WI38 (cell line): Measurements from ENCODE around the gene SLC47A2.

Experiments used
- H3K4me3 ChIP-seq: 2 replicates; pipeline ENCODE4 v1.5.1; 2011; ENCODE audit warnings: low read depth, mild to moderate bottlenecking, control low read depth, low read length
- CTCF ChIP-seq: IDR thresholded peaks from 2 replicates; pipeline ENCODE4 v1.5.1; 2012; ENCODE audit warnings: low read depth, mild to moderate bottlenecking, control low read depth, low read length

SLC47A2 gene

DNA sequence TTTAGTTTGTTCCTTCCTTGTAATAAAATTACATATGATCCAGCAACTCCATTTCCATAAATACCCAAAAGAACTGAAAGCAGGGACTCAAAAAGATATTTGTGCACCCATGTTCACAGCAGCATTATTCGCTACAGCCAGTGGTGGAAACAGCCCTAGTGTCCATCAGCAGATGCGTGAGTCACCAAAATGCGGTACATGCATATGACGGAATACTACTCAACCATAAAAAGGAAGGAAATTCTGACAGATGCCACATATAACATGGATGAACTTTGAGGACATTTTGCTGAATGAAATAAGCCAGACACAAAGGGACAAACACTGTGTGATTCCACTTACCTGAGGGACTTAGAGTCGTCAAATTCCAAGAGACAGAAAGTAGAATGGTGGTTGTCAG lies 9.1 kb upstream of the SLC47A2 start:
- TF ChIP-seq CTCF, result no peak
- no peak overlapping the region for H3K4me3 ChIP-seq

DNA sequence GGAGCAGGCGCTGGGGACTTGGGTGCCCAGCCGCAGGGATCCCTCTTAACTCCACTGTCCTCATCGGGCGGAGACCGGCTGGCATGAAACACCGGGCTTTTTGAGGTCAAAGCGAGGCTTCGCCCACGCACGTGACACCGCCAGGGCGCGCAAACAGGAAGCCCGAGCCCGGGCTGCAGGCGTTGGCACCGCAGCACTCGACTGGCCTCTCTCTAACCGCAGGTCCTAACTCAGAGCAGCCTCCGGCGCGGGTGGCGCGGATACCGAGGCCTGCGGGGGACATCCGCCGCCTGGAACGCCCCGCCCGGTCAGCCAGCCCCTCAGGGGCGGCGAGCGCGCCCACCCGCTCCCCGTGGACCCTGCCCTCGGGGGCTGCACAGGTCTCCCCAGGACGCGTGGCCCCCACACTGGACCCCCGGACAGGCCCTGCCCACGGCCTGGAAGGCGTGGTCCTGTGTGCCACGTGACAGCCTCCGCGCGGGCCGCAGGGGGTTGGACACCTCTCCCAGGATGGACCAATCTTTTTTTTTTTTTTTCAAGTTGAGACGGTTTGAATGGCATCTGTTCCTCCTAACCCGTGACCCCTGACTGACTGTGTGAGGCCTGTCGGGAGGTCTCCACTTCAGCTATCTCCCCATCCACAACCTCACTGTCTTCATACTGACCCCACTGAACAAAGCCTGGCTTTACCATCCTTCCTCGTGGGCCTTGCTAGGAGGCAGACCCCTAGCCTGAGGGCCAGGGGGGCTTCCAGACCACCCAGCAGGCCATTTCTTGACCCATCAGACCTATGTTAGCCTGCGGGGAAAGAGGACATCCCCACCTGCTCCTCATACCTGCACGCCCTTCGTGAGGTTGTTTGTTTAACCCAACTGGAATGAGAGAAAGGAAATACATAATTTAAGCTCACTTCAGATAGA lies 8.4 kb upstream of the SLC47A2 start:
- no peak for TF ChIP-seq CTCF
- no peak overlapping the region for H3K4me3 ChIP-seq

DNA sequence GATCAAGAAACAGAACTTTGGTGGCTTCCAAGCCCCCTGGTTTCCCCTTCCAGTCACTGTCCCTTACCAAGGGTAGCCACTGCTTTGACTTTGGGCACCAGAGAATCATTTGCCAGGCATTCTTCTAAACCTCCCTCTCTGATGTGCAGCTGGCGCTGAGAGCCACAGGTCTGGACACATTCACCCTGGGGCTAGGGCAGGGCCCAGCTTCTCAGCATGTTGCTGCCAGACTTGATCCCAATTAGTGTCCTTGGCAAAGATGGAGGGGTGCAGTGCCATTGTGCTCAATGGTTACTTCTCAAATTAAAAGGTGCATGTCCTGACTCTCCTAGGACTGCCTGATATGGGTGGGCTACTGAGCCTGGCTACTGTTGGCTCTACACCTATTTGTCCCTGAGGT lies 7.6 kb upstream of the SLC47A2 start:
- no peak for TF ChIP-seq CTCF
- H3K4me3 ChIP-seq, result no peak overlapping the region

- H3K4me3 ChIP-seq, result no peak overlapping the region
- TF ChIP-seq CTCF, result no peak
These were observed 4.4 kb upstream of the SLC47A2 start for GRCh38 chr17:19720631-19721426.

GRCh38 chr17:19720210-19720475 lies 3.8 kb upstream of the SLC47A2 start:
- TF ChIP-seq CTCF, result no peak
- H3K4me3 ChIP-seq, result no peak overlapping the region

DNA sequence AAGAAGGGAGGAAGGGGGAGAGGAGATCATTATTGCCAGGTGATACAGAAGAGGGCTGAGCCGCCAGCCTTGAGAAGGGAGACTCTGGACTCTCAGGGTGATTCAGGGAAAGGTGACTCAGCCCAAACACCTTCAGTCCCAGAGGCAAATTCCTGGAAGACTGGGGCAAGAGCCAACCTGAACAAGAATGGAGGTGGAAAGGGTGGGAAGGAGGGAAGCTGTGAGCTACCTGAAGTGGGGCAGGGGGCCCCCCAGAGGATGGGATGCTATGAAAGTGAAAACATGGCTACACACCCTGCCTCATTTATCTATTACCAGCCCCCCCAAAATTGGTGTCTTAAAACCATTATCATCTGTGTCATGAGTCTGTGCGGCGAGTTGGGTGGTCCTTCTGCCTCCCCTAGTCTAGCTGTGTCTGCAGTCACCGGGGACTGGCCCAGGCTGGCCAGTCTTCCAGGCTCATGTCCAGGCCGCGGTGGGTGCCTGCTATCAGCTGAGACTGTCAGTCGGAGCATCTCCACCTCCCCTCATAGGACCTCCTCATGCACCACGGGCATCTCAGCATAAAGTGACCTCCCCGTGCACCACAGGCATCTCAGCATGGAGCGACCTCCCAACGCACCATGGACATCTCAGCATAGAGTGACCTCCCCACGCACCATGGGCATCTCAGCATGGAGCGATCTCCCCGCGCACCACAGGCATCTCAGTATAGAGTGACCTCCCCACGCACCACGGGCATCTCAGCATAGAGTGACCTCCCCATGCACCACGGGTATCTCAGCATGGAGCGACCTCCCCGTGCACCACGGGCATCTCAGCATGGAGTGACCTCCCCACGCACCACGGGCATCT lies 3.2 kb upstream of the SLC47A2 start:
- TF ChIP-seq CTCF, result no peak

More for the DNA sequence above, 3.2 kb upstream of the SLC47A2 start:
- no peak overlapping the region for H3K4me3 ChIP-seq
